Subcutaneous preadipocyte (primary cell): ENCODE measurements around the gene CACNA1H. TPM values are rescaled to one million over a fixed set of nuclear protein-coding genes. Genes with fewer than 3 reads are reported as not detected.

Source experiments
- total RNA-seq: library from RNA; depleted of rRNA; stranded (reverse); fragments of >200 nt; gene quantifications from 2 replicates; pipeline ENCODE4 v1.2.3, GENCODE V29; 2012

CACNA1H gene
- total RNA-seq = under 0.01 and 0.20 TPM in 2 replicates

DNA sequence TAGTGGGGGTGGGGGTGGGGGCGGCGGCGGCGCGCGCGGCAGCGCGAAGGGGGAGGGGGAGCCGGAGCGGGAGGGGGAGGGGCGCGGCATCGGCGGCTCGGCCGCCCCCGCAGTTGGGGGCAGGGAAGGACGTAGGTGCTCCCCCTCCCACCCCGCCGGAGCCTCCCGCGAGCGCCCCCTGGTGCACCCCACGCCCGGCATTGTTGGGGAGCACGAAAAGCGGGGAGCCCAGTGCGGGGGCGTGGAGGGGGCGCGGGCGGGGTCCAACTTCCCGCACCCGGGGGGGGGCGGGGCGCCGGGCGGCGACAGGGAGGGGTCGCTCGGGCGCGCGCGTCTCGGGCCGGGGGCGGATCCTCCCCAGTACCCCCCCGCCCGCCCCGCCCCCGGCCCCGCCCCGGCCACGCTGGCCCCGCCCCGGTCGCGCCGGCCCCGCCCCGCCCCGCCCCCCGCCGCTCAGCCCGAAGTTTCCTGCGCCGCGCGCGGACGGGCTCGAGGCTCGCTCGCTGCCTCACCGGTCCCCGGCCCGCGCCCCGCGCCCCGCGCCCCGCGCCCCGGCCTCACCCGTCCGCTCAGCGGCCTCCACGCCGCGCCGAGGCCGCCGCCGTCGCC is at the start of gene CACNA1H:
Gene CACNA1H, plus strand, starts transcription at position 456 of the 609 bp plus-strand sequence. CDS start 632 bp downstream, outside the sequence.

DNA sequence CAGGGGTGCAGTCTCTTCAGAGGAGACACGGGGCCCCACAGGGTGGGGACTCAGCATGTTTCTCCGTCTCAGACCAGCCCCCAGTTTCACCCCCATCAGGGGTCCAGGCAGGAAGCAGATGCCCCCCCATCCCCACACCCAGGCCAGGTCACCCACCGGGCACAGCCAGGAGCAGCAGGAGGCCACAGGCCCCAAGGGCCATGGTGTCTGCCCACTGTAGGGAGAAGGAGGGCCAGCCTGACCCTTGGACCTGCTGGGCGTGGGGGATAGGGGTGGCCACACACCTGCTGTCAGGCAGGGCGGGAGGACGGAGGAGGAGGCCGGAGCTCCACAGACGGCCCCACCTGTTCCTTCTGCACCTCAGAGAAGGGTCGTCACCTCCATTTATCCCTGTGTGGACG is 72.1 kb downstream of the CACNA1H start, which contains the start of gene TPSG1:
Gene TPSG1, minus strand, starts transcription at position 218 of the 401 bp plus-strand sequence. Its CDS starts 16 bp downstream, at position 202.

GRCh38 chr16:1230084-1230470 is 77.2 kb downstream of the CACNA1H start, which contains the start of gene TPSB2:
TPSB2 (minus strand) TSS chr16:1230184; CDS start chr16:1229951, 233 bp downstream.

GRCh38 chr16:1240436-1240835 is 87.5 kb downstream of the CACNA1H start, which contains the start of gene TPSAB1:
TPSAB1 (plus strand) TSS chr16:1240705; CDS start chr16:1240939, 234 bp downstream.

DNA sequence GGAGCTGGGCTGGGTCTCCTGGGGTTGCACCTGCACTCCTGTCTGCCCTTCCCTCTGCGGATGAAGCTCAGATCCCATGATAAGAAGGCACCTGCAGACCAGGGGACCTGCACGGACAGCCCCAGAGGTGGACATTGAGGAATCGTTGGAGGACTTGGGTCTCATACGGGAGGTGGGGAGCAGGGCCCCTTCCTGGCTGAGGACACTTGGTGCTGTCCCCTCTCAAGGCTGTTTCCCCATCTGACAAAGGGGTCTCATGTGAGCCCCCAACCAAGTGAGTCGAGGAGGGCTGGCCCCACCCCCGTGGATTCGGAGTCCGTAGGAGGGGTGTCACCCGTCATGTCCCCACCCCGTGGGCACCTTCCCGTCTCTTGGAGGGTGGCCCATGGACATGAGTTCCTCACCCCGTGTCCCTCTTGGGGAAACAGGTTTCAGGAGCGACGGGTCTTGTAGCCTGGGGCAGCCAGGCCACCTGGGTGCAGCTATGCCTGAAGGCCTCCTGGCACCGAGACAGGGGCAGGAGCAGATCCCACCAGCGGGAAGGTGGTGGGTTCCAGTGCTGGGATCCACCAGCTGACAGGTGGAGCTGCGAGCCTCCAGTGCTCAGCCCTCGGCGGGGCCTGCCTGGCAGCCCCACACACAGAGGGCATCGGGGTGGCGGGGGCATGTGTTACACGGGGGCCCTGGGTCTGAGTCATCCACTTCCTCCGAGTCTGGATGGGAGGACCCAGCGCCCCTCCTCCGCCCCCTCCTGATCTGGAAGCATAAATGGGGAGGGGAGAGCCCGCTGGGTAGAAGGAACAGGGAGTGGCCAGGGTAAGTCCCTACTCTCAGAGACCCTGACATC is 102.6 kb downstream of the CACNA1H start, which contains the start of gene TPSD1:
Gene TPSD1, plus strand, starts transcription at position 794 of the 847 bp plus-strand sequence. CDS start 212 bp downstream, outside the sequence.

Other genes with a start within 250 kb of the CACNA1H start
- gene LMF1, start 182.1 kb upstream of the CACNA1H start, total RNA-seq = 11.1 and 18.0 TPM in 2 replicates
- gene SOX8, start 171.3 kb upstream of the CACNA1H start, total RNA-seq = under 0.01 and 0.78 TPM in 2 replicates
- gene SSTR5, start 80.4 kb upstream of the CACNA1H start, total RNA-seq = not detected in 2 replicates
- not detected in 2 replicates for gene C1QTNF8, start 56.9 kb upstream of the CACNA1H start, total RNA-seq
- not detected in 2 replicates for gene TPSG1, start 72.2 kb downstream of the CACNA1H start, total RNA-seq
- not detected in 2 replicates for gene TPSB2, start 77.1 kb downstream of the CACNA1H start, total RNA-seq
- gene TPSAB1, start 87.6 kb downstream of the CACNA1H start, total RNA-seq = not detected in 2 replicates
- not detected in 2 replicates for gene TPSD1, start 103.0 kb downstream of the CACNA1H start, total RNA-seq
- gene UBE2I, start 156.5 kb downstream of the CACNA1H start, total RNA-seq = 46.7 and 58.3 TPM in 2 replicates
- gene BAIAP3, start 180.5 kb downstream of the CACNA1H start, total RNA-seq = under 0.01 TPM in 2 replicates
- gene TSR3, start 198.8 kb downstream of the CACNA1H start, total RNA-seq = 48.9 and 52.9 TPM in 2 replicates
- gene GNPTG, start 198.8 kb downstream of the CACNA1H start, total RNA-seq = 27.0 and 35.6 TPM in 2 replicates